T-helper 2 cell treated with Interferon-gamma antibody and Interleukin-4, amounts not matched to agents 5 μg/mL and 100 μg/mL, for 36 hours (primary cell): ENCODE data around the gene ITSN2.
"Not testable (repeated sequence)": the region's sequence is repeated elsewhere in the genome, so short reads cannot be mapped to it uniquely, and the experiment has no call there.

Experiments used
- DNase-seq: peaks from one replicate; pipeline ENCODE4 v3.0.0; 2021; ENCODE audit warnings: low spot score
- H3K27ac Mint-ChIP-seq: one replicate; pipeline ENCODE4 v1.8.0; 2021; ENCODE audit warnings: mild to moderate bottlenecking, mixed read lengths
- H3K27me3 Mint-ChIP-seq: one replicate; pipeline ENCODE4 v1.8.0; 2021; ENCODE audit warnings: low read depth, mixed read lengths
- H3K36me3 Mint-ChIP-seq: one replicate; pipeline ENCODE4 v1.8.0; 2021; ENCODE audit warnings: low read depth, mixed read lengths
- H3K4me1 Mint-ChIP-seq: one replicate; pipeline ENCODE4 v1.8.0; 2021; ENCODE audit warnings: low read depth, mixed read lengths
- H3K4me3 Mint-ChIP-seq: one replicate; pipeline ENCODE4 v1.8.0; 2022; ENCODE audit warnings: mild to moderate bottlenecking, moderate library complexity, mixed read lengths
- H3K9me3 Mint-ChIP-seq: one replicate; pipeline ENCODE4 v1.8.0; 2021; ENCODE audit warnings: mixed read lengths

ITSN2 gene

DNA sequence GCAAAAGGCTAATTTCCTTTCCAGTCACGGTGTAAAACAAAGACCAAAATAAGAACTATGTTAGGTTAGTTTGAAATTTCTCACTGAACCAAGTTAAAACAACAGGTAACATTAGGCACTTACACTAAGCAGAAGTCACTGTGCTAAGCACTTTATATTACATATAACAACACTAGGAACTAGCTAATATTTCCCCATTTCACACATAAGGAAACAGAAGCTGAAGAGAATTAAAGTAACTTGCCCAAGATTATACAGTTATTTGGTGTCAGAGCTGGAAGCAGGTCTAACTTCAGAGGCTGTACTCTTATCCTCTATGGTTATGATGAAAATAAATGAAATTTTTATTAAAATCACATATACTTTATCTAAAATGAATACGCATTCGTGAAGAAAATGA, 5.9 kb downstream of the ITSN2 start:
- Mint-ChIP-seq H3K9me3 (no peaks in the 10 kb centered on the region), H3K4me1 (peaks cover 39% of the 10 kb centered on the region), H3K4me3 (no peak overlapping the region), H3K27ac (no peak overlapping the region), H3K36me3 (peaks cover 8% of the 10 kb centered on the region), H3K27me3 (no peaks in the 10 kb centered on the region)
- DNase-seq, result no peak

DNA sequence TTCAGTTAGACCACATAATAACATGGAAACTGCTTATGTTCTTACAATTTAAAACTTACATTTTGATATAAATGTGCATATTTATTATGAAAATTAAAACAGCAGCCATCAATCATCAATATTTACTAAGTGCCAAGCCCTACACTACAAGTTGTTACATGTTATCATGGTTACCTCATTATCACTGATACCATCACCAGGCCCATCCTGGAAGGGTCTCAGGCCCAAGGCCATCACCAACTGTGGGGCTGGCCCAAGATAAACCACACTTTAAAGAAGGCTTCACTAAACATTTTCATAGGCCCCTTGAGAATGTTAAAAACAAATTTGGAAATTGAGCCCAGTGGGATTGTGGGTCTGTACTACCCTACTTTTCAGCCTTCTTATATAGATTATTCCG, 6.4 kb downstream of the ITSN2 start:
- H3K4me1 Mint-ChIP-seq, result peaks cover 41% of the 10 kb centered on the region
- no peak for DNase-seq
- H3K4me3 Mint-ChIP-seq, result no peak overlapping the region
- H3K27me3 Mint-ChIP-seq, result no peaks in the 10 kb centered on the region
- H3K27ac Mint-ChIP-seq, result no peak overlapping the region
- H3K36me3 Mint-ChIP-seq, result peaks cover 8% of the 10 kb centered on the region
- no peaks in the 10 kb centered on the region for H3K9me3 Mint-ChIP-seq

DNA sequence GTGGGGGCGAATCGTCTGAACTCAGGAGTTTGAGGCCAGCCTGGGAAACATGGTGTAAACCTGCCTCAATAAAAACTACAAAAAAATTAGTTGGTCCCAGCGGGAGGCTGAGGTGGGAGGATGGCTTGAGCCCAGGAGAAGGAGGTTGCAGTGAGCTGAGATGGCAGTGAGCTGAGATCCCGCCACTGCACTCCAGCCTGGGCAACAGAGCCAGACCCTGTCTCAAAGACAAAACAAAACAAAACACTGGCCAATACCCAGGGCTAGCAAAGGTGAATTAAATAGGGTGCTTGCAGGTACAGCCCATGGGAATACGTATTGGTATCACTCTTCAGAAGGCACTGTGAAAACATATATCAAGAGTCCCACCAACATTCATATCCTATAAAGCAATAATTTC, 7.0 kb downstream of the ITSN2 start:
- no peaks in the 10 kb centered on the region for H3K9me3 Mint-ChIP-seq
- H3K27ac Mint-ChIP-seq, result no peak overlapping the region
- peaks cover 37% of the 10 kb centered on the region for H3K4me1 Mint-ChIP-seq
- H3K4me3 Mint-ChIP-seq, result no peak overlapping the region
- peaks cover 8% of the 10 kb centered on the region for H3K36me3 Mint-ChIP-seq
- DNase-seq, result no peak
- H3K27me3 Mint-ChIP-seq, result no peaks in the 10 kb centered on the region

- Mint-ChIP-seq H3K4me3 (no peak overlapping the region), H3K4me1 (peaks cover 31% of the 10 kb centered on the region), H3K36me3 (peaks cover 8% of the 10 kb centered on the region), H3K27ac (no peak overlapping the region), H3K9me3 (no peaks in the 10 kb centered on the region), H3K27me3 (no peaks in the 10 kb centered on the region)
- DNase-seq, result no peak
Measured at GRCh38 chr2:24352664-24353063, 7.7 kb downstream of the ITSN2 start.

GRCh38 chr2:24351981-24352380, 8.4 kb downstream of the ITSN2 start:
- H3K4me3 Mint-ChIP-seq, result no peak overlapping the region
- peaks cover 31% of the 10 kb centered on the region for H3K4me1 Mint-ChIP-seq
- peaks cover 5% of the 10 kb centered on the region for H3K36me3 Mint-ChIP-seq
- DNase-seq, result no peak
- H3K27me3 Mint-ChIP-seq, result no peaks in the 10 kb centered on the region
- H3K9me3 Mint-ChIP-seq, result no peaks in the 10 kb centered on the region
- H3K27ac Mint-ChIP-seq, result no peak overlapping the region

- Mint-ChIP-seq H3K27ac (no peak overlapping the region), H3K4me3 (no peak overlapping the region), H3K27me3 (no peaks in the 10 kb centered on the region)
Measured at GRCh38 chr2:24351627-24351938, 8.8 kb downstream of the ITSN2 start.

GRCh38 chr2:24350826-24351626, 9.3 kb downstream of the ITSN2 start:
- Mint-ChIP-seq H3K27ac (no peak overlapping the region), H3K4me3 (no peak overlapping the region), H3K9me3 (no peaks in the 10 kb centered on the region), H3K4me1 (peaks cover 30% of the 10 kb centered on the region), H3K36me3 (no peaks in the 10 kb centered on the region), H3K27me3 (no peaks in the 10 kb centered on the region)
- DNase-seq, result no peak

More at GRCh38 chr2:24351627-24351938, 8.8 kb downstream of the ITSN2 start:
- H3K36me3 Mint-ChIP-seq, result peaks cover under 1% of the 10 kb centered on the region
- no peaks in the 10 kb centered on the region for H3K9me3 Mint-ChIP-seq
- no peak for DNase-seq
- H3K4me1 Mint-ChIP-seq, result peaks cover 30% of the 10 kb centered on the region

GRCh38 chr2:24349097-24349496, 11.2 kb downstream of the ITSN2 start:
- H3K4me1 Mint-ChIP-seq, result peaks cover 17% of the 10 kb centered on the region

GRCh38 chr2:24345937-24346336, 14.4 kb downstream of the ITSN2 start:
- no peak for DNase-seq
- Mint-ChIP-seq H3K4me1 (peaks cover 11% of the 10 kb centered on the region), H3K4me3 (no peak overlapping the region), H3K9me3 (no peaks in the 10 kb centered on the region), H3K27ac (no peak overlapping the region), H3K27me3 (no peaks in the 10 kb centered on the region), H3K36me3 (no peaks in the 10 kb centered on the region)

More at GRCh38 chr2:24349097-24349496, 11.2 kb downstream of the ITSN2 start:
- no peaks in the 10 kb centered on the region for H3K36me3 Mint-ChIP-seq
- no peak overlapping the region for H3K4me3 Mint-ChIP-seq
- H3K27ac Mint-ChIP-seq, result no peak overlapping the region
- DNase-seq, result no peak
- no peaks in the 10 kb centered on the region for H3K27me3 Mint-ChIP-seq
- H3K9me3 Mint-ChIP-seq, result no peaks in the 10 kb centered on the region

DNA sequence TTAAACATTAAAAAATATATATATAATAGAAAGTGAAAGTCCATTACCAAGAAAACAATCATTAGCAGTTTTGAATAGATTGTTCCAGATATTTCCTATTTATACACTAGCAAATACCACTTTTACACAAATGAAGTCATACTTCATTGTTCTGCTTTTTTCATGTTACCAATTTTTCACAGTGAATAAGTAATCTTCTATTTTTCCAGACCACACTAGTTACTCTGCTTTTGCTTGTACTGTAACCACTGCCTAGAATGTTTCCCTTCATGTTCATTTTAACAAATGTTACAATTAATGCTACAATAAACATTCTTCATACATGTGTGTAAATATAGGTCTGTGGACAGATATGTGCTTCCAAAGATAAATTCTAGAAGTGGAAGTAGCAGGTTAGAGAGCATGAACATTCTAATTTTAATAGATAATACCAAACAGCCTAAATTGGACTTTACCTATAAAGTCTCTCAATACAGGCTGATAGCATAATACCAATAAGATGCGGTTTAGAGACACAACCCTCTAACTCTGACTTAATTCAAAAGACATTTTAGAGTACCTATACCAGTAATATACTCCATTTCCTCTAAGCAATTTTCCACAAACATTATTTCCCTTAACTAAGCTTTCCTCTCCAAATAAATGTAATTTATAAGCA, 17.0 kb downstream of the ITSN2 start:
- Mint-ChIP-seq H3K27me3 (no peaks in the 10 kb centered on the region), H3K9me3 (no peaks in the 10 kb centered on the region), H3K4me3 (no peak overlapping the region), H3K4me1 (peaks cover 6% of the 10 kb centered on the region), H3K27ac (no peak overlapping the region), H3K36me3 (no peaks in the 10 kb centered on the region)
- DNase-seq, result no peak

DNA sequence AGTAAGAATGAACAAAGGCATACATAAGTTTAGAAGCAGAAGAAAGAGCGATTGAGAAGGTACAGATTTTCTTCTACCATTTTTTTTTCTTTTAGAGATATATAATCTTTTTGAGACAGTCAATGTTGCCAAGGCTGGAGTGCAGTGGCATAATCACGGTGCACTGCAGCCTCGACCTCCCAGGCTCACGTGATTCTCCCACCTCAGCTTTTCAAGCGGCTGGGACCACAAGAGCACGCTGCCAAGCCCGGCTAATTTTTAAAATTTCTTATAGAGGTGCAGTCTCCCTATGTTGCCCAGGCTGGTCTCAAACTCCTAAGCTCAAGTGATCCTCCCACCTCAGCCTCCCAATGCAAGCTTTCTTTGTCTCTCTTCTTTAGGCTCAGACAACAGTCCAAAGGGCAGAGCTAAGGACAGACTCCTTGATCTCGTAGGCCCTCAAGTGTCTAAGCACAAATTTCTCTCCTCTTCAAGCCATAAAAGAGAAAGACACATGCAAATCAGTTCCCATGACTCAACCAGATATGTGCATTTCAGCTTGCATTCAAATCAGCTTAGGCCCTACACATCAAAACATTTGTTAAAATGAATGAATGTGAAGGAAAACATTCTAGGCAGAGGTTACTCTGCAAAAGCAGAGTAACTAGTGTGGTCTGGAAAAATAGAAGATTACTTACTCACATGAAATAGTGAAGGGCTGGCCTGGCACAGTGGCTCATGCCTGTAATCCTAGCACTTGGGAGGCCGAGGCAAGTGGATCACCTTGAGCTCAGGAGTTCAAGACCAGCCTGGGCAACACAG, 18.0 kb downstream of the ITSN2 start:
- H3K36me3 Mint-ChIP-seq, result peaks cover 1% of the 10 kb centered on the region
- no peaks in the 10 kb centered on the region for H3K9me3 Mint-ChIP-seq
- peaks cover 8% of the 10 kb centered on the region for H3K4me1 Mint-ChIP-seq
- no peak for DNase-seq
- no peak overlapping the region for H3K4me3 Mint-ChIP-seq
- no peak overlapping the region for H3K27ac Mint-ChIP-seq
- no peaks in the 10 kb centered on the region for H3K27me3 Mint-ChIP-seq

DNA sequence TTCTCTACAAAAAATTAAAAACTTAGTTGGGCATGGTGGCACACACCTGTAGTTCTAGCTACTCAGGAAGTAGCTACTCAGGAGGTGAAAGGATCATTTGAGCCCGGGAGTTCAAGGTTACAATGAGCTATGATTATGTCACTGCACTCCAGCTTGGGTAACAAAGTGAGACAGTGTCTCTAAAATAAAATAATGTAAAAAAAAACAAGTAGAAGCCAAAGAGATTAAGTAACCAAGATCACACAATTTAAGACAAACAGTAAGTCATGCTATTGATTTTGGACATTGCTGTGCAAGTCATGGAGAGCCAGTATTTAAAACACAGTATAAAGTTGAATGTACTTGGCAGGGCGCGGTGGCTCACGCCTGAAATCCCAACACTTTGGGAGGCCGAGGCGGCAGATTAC, 20.5 kb downstream of the ITSN2 start:
- peaks cover 8% of the 10 kb centered on the region for H3K4me1 Mint-ChIP-seq
- H3K9me3 Mint-ChIP-seq, result no peaks in the 10 kb centered on the region
- no peak for DNase-seq
- no peak overlapping the region for H3K27ac Mint-ChIP-seq
- H3K36me3 Mint-ChIP-seq, result peaks cover 1% of the 10 kb centered on the region
- H3K27me3 Mint-ChIP-seq, result no peaks in the 10 kb centered on the region
- no peak overlapping the region for H3K4me3 Mint-ChIP-seq

- not testable (repeated sequence) for H3K4me1 Mint-ChIP-seq, H3K27me3 Mint-ChIP-seq, H3K4me3 Mint-ChIP-seq, H3K27ac Mint-ChIP-seq, H3K9me3 Mint-ChIP-seq, H3K36me3 Mint-ChIP-seq, DNase-seq
Measured at GRCh38 chr2:24339098-24339497, 21.2 kb downstream of the ITSN2 start.

DNA sequence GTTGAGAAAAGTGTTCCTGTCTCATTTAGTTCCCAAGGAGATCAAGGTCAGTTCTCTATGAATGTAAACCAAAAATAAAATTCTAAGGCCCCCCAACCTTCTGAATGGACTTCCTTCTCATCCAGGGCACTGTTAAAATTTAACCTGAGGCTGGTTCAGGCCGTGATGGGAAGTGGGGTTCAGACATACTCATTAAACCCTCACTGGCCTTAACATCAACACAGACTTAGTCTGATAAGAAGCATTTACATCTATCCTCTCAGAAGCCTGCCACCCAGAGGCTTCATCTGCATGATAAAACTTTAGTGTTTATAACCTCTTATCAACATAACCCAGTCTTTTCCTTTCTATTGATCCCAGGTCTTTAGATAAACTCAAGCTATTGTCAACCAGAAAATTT, 22.4 kb downstream of the ITSN2 start:
- H3K4me3 Mint-ChIP-seq, result no peak overlapping the region
- no peak for DNase-seq
- H3K9me3 Mint-ChIP-seq, result no peaks in the 10 kb centered on the region
- peaks cover 1% of the 10 kb centered on the region for H3K36me3 Mint-ChIP-seq
- no peak overlapping the region for H3K27ac Mint-ChIP-seq
- H3K27me3 Mint-ChIP-seq, result no peaks in the 10 kb centered on the region
- H3K4me1 Mint-ChIP-seq, result peaks cover 6% of the 10 kb centered on the region
